ENCODE measurements around the gene CRCP. TPM values are rescaled to one million over a fixed set of nuclear protein-coding genes. Genes with fewer than 3 reads are reported as not detected.

CRCP gene
- total RNA-seq: 54.5 TPM

DNA sequence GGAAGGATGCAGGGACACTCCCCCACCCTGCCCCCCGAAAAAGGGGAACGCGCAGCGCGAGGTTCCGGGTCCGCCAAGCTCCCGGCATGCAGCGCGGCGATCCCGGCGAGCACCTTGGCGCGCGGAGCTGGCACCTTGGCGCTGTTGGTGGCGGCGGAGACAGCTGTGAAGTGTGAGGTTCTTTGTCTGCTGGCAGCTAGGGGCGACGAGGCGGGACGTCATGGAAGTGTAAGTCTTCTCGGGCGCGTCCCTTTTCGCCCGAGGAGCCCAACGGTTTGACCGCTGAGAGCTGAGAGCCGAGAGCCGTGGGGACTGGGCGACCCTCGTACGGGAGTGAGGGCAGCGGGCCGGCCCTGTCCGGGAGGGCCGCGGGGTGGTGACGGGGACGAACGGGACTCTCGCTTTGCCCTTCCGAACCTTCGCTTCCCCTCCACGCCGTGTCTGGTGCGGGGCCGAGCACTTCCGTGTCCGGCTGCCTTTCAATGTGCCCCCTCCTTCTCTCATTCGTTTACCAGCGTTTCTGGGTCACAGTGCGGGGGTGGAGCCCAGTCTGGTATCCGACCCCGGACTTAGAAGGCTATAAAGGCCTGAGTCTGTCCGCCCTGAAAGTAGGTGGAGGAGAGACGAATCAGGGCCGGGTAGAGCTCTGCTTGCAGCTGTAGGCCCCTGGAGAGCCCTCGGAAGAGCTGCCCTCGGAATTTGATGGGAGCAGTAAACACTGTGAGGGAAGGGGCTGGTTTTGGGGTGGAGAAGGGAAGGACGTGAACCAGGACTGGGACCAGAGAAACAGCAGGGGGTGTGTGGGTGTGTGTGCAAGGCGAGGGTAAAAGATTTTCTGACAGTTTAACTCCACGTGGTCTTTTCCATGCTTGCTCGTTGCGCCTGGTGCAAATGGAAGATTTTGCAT lies at the start of gene CRCP:
TSS of gene CRCP (plus strand) at position 105 of the 907 bp plus-strand sequence. CDS start at position 221, 116 bp downstream.

DNA sequence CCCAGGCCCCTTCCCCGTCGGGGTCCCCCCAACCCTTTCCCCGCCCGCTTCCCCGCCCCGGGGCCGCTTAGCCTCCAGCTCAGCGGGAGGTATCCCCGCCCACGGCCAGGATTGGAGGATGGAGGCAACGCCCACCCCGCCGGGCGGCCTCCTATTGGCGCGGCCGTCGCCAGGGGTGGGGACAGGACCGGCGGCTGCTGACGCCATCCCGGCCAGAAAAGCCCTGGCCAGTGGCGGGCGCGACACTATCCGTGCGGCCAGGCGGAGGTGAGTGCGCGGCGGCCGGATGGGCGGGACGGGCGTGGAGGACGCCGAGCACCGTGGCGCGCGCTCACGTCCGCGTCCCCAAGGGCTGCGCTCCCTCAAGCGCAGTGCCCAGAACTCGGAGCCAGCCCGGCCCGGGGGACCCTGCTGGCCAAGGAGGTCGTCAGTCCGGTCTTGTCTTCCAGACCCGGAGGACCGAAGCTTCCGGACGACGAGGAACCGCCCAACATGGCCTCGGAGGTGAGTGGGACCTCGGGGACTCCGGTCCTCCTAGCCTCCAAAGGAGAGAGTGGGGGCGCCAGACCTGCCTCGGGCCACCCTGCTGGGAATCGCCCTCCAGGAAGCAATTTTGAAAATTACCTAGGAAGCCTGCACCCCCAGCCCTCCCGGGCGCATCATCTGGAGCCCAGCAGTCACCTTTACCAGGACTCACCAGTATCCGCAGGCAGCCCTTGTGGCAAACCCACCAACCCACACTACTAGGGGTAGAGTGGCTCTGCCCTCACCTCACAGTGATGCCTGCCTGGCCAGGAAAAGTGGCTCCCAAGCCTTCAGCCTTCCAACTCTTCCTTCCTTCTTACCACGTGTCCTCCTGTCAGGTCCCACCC lies 38.8 kb upstream of the CRCP start, which contains the start of gene ASL:
TSS of gene ASL (plus strand) at position 230 of the 872 bp plus-strand sequence. CDS start at position 493, 263 bp downstream.

Other genes starting within 250 kb of the CRCP start
- 25.4 TPM for gene VKORC1L1, start 241.8 kb upstream of the CRCP start, total RNA-seq
- gene GUSB, start 132.6 kb upstream of the CRCP start, total RNA-seq: 25.0 TPM
- 6.3 TPM for gene ASL, start 39.0 kb upstream of the CRCP start, total RNA-seq
- 75.7 TPM for gene TPST1, start 90.5 kb downstream of the CRCP start, total RNA-seq

All from parietal lobe (tissue), 1 donor.